Measurements from ENCODE around the gene PSMD10. TPM values are rescaled to one million over a fixed set of nuclear protein-coding genes. Genes with fewer than 3 reads are reported as not detected.

The PSMD10 gene
- total RNA-seq, 1 donor from 2014 or later, result 28.6 TPM

DNA sequence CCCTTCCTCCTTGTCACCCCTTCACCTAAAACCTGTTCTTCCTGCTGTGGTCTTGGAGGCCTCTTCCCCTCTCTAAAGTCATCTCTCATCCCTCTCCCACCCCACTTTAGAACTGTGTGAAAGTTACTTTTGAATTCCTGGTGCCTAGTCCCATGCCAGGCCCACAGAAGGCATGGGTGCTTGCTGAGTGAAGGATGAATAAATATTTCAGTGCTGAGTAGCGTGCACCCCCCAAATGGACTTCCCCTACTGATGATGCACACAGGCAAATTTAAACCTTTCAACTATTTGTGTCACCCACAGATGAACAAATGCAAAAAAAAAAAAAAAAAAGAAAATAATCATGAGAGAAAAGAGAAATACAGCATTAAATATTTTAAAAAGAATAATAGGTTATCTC is 19.8 kb downstream of the PSMD10 start:
- no peak for ATAC-seq

DNA sequence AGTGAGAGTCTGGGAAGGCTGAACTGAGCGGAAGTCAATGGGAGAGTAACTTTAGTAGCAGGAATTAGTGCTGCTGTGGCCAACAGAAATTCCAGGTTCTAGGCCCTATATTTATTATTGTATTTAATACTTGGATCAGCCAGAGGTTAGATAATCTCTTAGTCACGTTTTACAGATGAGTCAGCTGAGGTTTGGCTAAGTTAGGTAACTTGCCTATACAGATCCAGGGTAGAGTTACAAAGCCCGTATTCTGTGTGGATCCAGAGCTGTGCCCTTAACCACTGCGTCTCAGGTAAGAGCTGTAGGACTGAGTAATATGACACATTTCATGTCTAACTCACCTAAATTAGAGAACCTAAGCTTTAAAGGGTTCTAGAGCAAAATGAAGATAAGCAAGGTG is 20.5 kb downstream of the PSMD10 start:
- ATAC-seq, result peak; percentile 90

DNA sequence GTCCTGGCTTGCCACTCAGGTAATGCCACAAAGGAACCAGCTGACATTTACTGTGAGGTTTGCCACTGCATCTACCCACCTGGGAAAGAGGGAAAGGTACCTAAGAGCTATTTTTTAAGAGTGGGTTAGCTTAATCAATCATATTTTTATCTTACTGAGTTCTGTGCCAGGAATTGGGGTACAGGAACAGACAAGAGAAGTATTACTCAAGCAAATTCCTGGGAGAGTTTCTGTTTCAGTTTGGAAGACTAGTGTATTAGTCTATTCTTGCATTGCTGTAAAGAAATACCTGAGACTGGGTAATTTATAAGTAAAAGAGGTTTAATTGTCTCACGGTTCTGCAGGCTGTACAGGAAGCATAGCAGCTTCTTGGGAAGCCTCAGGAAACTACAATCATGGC is 23.2 kb downstream of the PSMD10 start:
- no peak for ATAC-seq

DNA sequence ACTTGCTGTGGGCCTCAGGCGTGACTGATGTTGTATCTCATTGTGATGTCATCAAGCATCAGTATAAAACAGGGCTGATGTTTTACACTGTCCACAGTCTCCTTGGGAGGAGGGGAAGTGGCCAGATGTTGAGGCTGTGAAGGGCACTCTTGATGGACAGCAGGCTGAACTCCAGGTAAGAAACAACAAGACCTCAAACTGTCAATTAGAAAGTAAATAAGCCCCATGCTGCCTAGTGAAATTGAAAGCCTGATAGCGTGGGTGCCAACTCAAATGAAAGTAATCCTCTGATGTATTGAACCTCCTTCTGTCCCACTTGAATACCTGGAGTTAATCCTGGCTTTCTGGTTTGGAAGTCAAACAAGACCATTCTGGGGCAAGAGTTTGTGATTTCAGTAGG is 26.7 kb downstream of the PSMD10 start:
- ATAC-seq, result no peak

DNA sequence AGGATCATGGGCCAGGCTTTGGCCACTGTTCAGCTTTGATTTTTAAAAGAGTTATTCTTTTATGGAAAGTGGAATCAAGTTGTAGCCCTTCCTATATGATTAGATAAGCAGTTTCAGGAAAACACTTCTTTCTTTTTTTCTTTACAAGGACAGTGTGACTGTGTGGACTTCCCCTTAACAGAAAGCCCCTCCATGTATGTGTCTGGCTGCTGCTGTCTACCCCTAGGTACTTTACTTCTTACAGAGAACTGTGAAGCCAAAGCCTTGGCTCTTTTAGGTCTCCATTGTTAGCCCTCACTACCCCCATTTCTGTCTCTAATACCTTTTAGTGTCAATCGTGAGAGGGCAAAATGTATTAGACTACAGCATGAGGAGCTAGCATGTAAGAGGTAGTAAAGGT is 27.3 kb downstream of the PSMD10 start:
- no peak for ATAC-seq

DNA sequence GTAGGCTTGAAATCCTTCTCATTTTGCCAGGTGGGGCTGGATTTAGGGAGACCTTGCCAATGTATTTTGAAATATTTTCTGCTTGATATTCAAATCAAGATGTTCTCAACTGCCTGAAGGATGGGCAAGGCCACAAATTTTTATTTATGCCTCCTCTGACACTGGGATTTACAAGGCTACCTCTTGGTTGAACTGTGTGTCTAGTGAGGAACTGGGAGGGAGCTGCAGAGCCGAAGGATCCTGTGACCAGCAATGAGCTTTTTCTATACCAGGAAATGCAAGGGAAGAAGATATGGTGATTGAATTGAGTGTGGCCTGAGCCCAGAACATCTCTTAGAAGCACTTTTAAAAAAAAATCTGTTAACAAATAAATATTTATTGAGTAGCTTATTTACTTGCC is 31.5 kb downstream of the PSMD10 start:
- ATAC-seq, result no peak

DNA sequence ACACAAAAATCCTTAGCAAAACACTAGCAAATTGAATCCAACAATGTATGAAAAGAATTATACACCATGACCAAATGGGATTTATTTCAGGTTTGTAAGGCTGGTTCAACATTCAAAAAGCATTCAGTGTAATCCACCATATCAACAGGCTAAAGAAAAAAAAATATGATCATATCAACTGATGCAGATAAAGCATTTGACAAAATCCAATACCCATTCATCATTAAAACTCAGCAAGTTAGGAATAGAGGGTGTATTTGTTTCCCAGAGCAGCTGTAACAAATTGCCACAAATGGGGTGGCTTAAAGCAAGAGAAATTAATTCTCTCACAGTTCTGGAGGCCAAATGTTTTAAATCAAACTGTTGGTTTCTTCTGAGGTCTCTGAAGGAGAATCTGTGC is 35.8 kb downstream of the PSMD10 start:
- ATAC-seq, result no peak

DNA sequence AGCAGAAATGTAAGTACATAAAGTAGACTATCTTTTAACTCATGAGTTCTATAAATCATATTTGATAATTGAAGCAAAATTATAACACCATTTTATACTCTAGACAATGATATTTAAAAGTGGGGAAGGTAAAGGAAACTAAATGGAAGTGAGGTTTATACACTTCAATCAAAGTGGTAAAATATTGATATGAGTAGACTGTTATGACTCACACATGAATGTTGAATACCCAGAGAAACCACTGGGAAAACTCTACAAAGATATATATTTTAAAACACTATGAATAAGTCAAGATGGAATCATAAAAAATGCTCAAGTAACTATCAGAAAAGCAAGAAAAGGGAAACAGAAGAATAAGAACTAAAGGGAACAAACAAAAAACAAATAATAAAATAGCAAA is 38.1 kb downstream of the PSMD10 start:
- no peak for ATAC-seq

DNA sequence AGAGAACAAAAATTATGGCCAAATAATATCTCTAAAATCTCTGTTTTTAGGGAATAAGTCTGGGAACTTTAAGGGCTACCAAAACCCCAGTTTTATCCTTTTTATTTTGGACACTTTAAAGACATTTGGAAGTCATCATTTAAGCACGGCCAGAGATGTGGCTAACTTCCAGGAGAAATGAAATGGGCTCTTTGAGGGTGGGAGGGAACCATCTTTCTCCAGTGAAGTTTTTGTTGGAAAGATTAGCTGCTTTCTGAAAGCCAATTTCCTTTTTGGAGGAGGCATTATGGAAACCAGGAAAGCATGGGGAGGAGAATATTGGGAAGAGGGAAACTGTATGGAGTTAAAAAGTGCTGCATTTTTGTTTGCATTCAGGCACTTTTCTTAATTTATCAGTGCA is 41.7 kb downstream of the PSMD10 start:
- no peak for ATAC-seq

DNA sequence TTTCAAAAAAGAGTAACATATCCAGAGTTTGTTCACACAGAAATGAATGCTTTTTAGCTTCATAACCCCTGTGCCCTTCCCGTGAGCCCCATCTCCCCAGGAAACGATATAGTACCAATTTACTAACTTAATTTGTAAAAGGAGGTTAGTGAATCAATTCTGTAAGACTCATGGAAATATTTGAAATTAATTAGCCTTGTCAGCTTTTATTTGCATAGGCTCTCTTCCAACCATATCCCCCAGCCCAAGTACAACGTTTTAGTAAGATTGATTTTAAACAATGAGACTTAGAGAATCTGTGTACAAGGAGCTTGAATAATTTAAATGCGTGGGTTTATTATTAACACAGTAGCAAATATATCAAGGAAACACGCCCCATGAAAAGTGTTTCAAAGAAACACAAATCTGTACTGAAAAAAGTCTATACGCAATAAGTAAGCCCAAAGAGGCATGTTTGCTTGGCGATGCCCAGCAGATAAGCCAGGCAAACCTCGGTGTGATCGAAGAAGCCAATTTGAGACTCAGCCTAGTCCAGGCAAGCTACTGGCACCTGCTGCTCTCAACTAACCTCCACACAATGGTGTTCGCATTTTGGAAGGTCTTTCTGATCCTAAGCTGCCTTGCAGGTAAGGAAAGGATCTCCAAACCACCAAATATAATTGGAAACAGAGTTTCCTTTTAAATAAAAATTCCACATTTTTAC is 46.6 kb downstream of the PSMD10 start, which contains the start of gene VSIG1:
Gene VSIG1 (plus strand): TSS at position 512 of the 703 bp plus-strand sequence. CDS start 66 bp downstream, at position 578.
- no peak for ATAC-seq

DNA sequence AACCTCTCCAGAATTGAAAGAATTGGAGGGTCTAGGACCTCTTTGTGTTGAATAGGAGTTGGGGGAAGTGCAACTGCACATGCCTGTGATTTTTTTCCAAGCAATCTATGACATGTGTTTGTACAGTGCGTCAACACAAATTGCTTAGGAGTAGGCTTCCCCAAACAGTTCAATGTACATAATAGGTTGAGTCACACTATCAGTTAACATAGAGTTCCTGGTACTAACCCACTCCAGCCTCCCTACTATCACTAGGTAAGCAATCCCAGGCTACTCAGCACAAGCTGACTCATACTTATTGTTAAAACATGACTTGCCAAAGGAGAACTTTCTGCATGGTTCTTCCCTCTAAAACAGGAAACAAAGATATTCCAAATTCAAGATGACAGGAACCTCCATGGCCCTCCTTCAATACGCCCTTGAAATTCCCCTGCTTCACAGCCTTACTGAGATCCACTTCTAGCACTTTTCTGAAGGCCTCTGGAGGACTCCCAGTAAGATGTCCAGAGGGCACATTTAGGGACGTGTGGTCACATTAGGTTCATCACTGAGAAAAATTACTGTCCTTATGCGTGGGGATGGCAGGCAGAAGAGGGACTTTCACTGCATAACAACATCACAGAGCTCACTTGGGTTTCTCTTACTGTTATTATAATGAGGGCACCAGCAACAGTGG is 54.9 kb downstream of the PSMD10 start:
- ATAC-seq, result peak; percentile 100

DNA sequence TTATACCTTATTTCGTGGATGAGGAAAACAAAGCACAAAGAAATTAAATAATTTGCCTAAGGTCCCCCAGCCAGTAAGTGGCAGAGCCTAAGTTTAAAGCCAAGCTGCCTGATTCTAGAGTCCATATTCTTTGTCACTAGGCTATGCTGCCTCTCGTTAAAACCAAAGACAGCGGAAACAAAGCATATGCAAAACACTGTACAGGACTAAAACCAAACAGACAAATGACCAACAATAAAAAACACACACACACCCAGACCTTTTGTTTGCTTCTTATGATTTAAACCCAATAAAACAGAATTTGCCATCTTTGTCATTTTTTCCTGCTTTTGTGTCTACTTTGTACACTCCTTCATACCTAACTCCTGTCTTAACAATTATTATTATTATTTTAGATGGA is 56.6 kb downstream of the PSMD10 start:
- no peak for ATAC-seq

Other genes starting within 250 kb of the PSMD10 start
- not detected for gene TEX13B, start 109.2 kb downstream of the PSMD10 start, total RNA-seq
- 0.48 TPM for gene VSIG1, start 46.5 kb downstream of the PSMD10 start, total RNA-seq
- gene ATG4A, start 236 bp upstream of the PSMD10 start, total RNA-seq, result 7.8 TPM